ENCODE results near the gene NPTXR.
"Not testable (repeated sequence)": the region's sequence is repeated elsewhere in the genome, so short reads cannot be mapped to it uniquely, and the experiment has no call there.

The NPTXR gene

DNA sequence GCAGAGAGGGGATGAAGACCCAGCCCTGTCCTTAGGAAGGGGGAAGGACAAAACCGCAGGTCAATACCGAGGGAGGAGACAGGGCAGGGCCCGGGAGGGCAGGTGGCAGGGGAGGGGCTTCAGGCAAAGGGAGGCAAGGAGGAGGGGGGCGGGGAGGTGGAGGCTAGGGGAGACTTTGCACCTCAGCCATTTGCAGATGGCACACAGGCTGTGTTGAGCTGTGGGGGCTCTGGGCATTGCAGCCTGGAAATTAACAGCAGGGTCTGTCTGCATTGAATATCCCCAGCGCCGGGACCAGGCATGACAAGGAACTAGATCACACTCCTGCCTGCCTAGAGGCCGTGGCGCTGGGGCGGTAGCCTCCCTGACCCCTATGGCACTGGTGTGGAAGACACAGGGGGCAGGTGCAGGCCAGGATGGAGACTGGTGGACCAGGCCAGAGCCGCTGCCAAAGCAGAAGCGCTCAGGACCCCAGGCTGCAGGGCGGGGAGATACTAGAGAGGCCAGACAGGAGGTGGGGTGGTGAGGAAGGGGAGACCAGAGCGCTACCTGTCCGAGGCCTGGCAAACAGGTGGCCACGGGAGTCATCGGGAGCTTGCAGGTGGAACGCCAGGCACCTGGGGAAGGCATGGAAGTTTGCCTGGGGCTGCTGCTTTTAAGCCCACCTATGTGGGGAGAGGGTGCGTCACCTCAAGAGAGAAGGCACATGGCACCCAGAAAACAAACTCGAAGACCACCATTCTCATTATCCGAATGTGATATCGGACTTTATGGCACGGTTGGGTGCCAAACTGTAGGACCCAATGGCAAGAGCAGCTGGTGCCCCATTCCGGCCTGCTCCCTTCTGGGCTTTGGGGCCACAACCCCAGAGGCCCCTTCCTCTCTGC is 16.7 kb upstream of the NPTXR start:
- H3K27ac ChIP-seq = no peak overlapping the region
- in situ Hi-C loops (cut with HindIII; ENCODE audit: low pct_ligation_motif_present, low sequenced_read_pairs) = no loop called here
- H3K36me3 ChIP-seq (replicated peaks) = peaks cover 2% of the 10 kb centered on the region
- DNase-seq = no peak
- H3K27me3 ChIP-seq (replicated peaks) = no peaks in the 10 kb centered on the region
- TF ChIP-seq, protein P1, sequence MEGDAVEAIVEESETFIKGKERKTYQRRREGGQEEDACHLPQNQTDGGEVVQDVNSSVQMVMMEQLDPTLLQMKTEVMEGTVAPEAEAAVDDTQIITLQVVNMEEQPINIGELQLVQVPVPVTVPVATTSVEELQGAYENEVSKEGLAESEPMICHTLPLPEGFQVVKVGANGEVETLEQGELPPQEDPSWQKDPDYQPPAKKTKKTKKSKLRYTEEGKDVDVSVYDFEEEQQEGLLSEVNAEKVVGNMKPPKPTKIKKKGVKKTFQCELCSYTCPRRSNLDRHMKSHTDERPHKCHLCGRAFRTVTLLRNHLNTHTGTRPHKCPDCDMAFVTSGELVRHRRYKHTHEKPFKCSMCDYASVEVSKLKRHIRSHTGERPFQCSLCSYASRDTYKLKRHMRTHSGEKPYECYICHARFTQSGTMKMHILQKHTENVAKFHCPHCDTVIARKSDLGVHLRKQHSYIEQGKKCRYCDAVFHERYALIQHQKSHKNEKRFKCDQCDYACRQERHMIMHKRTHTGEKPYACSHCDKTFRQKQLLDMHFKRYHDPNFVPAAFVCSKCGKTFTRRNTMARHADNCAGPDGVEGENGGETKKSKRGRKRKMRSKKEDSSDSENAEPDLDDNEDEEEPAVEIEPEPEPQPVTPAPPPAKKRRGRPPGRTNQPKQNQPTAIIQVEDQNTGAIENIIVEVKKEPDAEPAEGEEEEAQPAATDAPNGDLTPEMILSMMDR (IDR thresholded peaks at IDR 0.05; ENCODE audit: low read depth, low read length, missing control alignments) = no peak
- no peak overlapping the region for H3K4me3 ChIP-seq (ENCODE audit: low read depth, low read length)

DNA sequence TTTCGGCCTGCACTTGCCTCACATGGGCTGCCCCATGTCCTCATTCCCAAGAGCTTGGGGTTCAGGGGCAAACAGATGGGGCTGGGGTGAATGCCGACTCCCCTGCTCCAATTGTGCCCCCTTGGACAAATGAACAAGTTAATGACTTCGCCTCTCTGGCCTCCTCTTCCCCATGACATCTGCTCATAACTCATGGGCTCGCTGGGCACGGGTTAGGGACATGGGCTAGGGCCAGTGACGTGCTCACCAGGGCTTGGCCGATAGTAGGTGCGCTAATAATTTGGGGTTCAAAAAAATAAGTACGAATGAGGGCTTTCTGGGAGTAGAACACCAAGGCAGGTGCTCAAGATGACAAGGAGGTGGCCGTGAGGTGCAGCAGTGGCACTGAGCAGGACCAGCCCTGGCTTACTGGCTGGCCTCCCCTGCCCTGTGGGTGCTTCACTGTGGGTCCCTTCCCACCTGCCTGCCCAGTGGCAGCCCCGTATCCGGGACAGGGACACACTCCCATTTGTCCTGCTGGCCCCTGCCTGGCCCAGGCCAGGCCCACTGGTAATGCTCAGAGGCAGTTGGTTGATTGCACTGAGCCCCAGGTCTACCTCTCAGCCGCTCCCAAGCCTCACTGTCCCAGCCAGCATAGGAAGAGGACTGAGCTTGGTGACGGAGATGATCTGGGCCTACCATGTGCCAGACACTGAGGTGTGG is 15.9 kb upstream of the NPTXR start:
- Histone ChIP-seq H3K27me3 (replicated peaks) (no peaks in the 10 kb centered on the region), H3K27ac (no peak overlapping the region), H3K36me3 (replicated peaks) (no peaks in the 10 kb centered on the region), H3K4me3 (ENCODE audit: low read depth, low read length) (no peak overlapping the region)
- TF ChIP-seq, protein P1 (IDR thresholded peaks at IDR 0.05; ENCODE audit: low read depth, low read length, missing control alignments) = no peak
- DNase-seq = no peak
- in situ Hi-C loops (cut with HindIII; ENCODE audit: low pct_ligation_motif_present, low sequenced_read_pairs) = no loop called here

DNA sequence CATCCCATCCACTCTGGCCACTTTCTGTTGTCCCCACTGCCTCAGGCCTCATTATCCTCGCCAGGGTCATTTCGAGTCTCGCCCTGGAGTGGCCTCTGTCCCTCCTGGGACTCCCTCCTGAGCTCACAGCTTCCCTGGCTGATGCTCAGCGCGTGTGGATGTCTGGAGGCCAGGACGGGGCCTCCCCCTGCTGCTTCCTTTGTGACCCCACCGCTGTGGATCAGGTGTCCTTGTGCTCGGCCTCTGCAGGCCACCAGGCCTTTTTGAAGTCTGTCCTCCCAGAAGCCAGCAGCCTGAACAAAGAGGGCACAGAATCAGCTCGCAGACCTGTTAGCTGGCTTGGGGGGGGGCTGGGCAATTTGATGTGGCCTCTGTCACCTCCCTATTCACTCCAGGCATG is 14.7 kb upstream of the NPTXR start:
- H3K27ac ChIP-seq = no peak overlapping the region
- TF ChIP-seq, protein P1 (IDR thresholded peaks at IDR 0.05; ENCODE audit: low read depth, low read length, missing control alignments) = no peak
- H3K4me3 ChIP-seq (ENCODE audit: low read depth, low read length) = no peak overlapping the region
- no peak for DNase-seq
- in situ Hi-C loops (cut with HindIII; ENCODE audit: low pct_ligation_motif_present, low sequenced_read_pairs) = no loop called here
- no peaks in the 10 kb centered on the region for H3K36me3 ChIP-seq (replicated peaks)
- H3K27me3 ChIP-seq (replicated peaks) = no peaks in the 10 kb centered on the region

DNA sequence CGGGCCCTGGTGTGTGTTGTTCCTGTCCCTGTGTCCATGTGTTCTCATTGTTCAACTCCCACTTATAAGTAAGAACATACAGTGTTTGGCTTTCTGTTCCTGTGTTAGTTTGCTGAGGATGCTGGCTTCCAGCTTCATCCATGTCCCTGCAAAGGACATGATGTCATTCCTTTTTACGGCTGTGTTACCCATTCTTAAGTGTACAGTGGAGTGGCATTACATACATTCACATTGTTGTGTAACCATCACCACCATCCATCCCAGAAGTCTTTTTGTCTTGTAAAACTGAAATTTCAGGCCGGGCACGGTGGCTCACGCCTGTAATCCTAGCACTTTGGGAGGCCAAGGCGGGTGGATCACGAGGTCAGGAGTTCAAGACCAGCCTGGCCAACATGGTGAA is 10.6 kb upstream of the NPTXR start:
- H3K36me3 ChIP-seq (replicated peaks); in situ Hi-C loops (cut with HindIII; ENCODE audit: low pct_ligation_motif_present, low sequenced_read_pairs); H3K27ac ChIP-seq; H3K27me3 ChIP-seq (replicated peaks); H3K4me3 ChIP-seq (ENCODE audit: low read depth, low read length); DNase-seq: not testable (repeated sequence)

DNA sequence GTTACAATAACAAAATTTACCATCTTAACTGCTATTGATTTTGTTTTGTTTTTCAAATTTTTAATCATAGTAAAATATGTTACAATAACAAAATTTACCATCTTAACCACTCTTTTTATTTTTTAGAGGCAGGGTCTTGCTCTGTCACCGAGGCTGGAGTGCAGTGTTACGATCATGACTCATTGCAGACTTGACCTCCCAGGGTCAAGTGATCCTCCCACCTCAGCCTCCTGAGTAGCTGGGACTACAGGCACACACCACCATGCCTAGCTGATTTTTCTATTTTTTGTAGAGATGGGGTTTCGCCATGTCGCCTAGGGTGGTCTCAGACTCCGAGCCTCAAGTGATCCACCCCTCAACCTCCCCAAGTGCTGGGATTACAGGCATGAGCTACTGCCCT is 10.1 kb upstream of the NPTXR start:
- H3K36me3 ChIP-seq (replicated peaks); H3K27me3 ChIP-seq (replicated peaks); in situ Hi-C loops (cut with HindIII; ENCODE audit: low pct_ligation_motif_present, low sequenced_read_pairs); DNase-seq; H3K27ac ChIP-seq; H3K4me3 ChIP-seq (ENCODE audit: low read depth, low read length): not testable (repeated sequence)

DNA sequence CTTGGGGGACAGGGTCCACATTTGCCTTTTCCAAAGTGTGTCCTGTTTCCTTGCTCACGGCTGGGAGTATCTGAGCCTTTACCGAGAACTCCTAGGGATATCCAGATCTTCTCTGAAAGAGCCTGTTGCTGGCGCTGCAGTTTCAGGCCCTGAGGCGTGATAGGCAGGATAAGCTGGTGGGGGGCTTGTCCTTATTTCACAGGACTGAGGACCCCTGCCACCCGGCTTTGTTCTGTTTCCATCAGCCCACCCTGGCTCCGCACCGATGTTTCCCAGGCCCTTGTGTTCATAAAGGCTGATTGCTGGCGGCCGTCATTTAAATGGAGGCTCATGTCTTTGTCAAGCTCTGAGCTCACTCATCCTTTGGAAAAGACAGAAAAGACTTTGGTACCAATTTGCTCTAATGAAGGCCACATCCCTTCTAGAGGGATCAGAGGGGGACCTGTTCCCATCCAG is 9.4 kb upstream of the NPTXR start:
- Histone ChIP-seq H3K27me3 (replicated peaks) (no peaks in the 10 kb centered on the region), H3K36me3 (replicated peaks) (no peaks in the 10 kb centered on the region), H3K27ac (no peak overlapping the region), H3K4me3 (ENCODE audit: low read depth, low read length) (no peak overlapping the region)
- DNase-seq = no peak
- in situ Hi-C loops (cut with HindIII; ENCODE audit: low pct_ligation_motif_present, low sequenced_read_pairs) = no loop called here
- TF ChIP-seq, protein P1 (IDR thresholded peaks at IDR 0.05; ENCODE audit: low read depth, low read length, missing control alignments) = no peak

Data from brain microvascular endothelial cell (primary cell).